Prostate gland (tissue), 2 donors: Measurements from ENCODE around the gene PLXNC1.

Source experiments
- POLR2A ChIP-seq: fragments of 450-650 bp; IDR thresholded peaks from one replicate; pipeline ENCODE4 v1.6.1; 2016; ENCODE audit warnings: antibody characterized with exemption, mild to moderate bottlenecking
- POLR2AphosphoS5 ChIP-seq: sonication (generic); formaldehyde crosslinking; IDR thresholded peaks from one replicate; pipeline ENCODE4 v1.6.1; 2017; ENCODE audit warnings: antibody characterized with exemption
- TF ChIP-seq, protein P1 (sequence below), 4 experiments: fragments of 200-600 bp in 2 of 4; fragments of 450-650 bp in 2 of 4; sonication (generic) in 2 of 4; IDR thresholded peaks; 1 replicate in 3 of 4; 2 replicates in 1 of 4; pipeline ENCODE4 v1.5.1; 2016 to 2019; ENCODE audit warnings: antibody characterized with exemption in 4 of 4, mild to moderate bottlenecking in 2 of 4, moderate library complexity in 2 of 4

DNA sequence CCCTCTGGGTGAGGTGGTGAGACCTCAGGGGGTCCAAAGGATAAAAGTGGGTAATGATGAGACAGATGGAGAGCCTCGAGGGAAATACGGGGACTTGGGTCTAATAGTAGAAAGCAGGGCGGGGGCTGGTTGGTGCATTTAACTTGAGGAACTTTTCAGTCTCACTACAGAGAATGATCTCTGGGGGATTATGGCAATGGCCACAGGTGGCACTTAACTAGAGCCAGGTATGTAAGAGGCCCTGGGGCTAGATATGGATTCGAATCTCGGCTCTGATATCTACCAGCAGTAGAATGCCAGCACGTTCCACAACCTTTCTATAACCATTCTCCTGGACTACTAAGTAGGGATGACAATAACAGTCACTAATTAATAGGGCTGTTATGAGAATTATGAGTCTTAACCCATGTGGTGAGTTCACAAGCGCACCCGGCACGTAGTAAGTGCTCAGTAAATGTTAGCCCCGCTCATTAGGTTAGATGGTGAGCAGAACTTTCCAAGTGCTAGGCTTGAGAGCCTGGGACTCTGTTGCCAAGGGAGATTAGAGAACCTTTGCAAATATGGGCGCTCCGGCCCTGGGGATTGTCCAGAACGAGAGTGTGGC is 888 bp upstream of the PLXNC1 start:
- TF ChIP-seq, protein P1, sequence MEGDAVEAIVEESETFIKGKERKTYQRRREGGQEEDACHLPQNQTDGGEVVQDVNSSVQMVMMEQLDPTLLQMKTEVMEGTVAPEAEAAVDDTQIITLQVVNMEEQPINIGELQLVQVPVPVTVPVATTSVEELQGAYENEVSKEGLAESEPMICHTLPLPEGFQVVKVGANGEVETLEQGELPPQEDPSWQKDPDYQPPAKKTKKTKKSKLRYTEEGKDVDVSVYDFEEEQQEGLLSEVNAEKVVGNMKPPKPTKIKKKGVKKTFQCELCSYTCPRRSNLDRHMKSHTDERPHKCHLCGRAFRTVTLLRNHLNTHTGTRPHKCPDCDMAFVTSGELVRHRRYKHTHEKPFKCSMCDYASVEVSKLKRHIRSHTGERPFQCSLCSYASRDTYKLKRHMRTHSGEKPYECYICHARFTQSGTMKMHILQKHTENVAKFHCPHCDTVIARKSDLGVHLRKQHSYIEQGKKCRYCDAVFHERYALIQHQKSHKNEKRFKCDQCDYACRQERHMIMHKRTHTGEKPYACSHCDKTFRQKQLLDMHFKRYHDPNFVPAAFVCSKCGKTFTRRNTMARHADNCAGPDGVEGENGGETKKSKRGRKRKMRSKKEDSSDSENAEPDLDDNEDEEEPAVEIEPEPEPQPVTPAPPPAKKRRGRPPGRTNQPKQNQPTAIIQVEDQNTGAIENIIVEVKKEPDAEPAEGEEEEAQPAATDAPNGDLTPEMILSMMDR (IDR thresholded peaks at IDR 0.05): no peak
- TF ChIP-seq POLR2AphosphoS5 (no peak), POLR2A (no peak)
